ENCODE results near the gene HAT1. TPM values are rescaled to one million over a fixed set of nuclear protein-coding genes. Genes with fewer than 3 reads are reported as not detected.
A peak's percentile ranks its signal among the peaks of the same experiment; 100 is the strongest.

HAT1 gene
- total RNA-seq, 1 experiment from 2014 or later: 76.8 TPM

GRCh38 chr2:171921970-171922229 is 361 bp upstream of the HAT1 start:
- Histone ChIP-seq H3K9ac (ENCODE audit: low read length) (peak overlapping the region; percentile 91), H3K4me1 (ENCODE audit: insufficient read depth, low read length) (peaks cover 19% of the 10 kb centered on the region), H2AFZ (ENCODE audit: low read length) (peak overlapping the region; percentile 98), H3K36me3 (ENCODE audit: low read depth, low read length) (peaks cover 5% of the 10 kb centered on the region), H3K4me2 (ENCODE audit: low read length) (peak overlapping the region; percentile 86), H3K27ac (ENCODE audit: low read length) (no peak overlapping the region), H3K27me3 (ENCODE audit: low read length) (no peaks in the 10 kb centered on the region), H3K4me3 (ENCODE audit: low read length) (peak overlapping the region; percentile 86), H3K9me2 (replicated peaks; ENCODE audit: low read length) (no peaks in the 10 kb centered on the region), H3K9me3 (ENCODE audit: low read length) (no peaks in the 10 kb centered on the region), H3K79me2 (ENCODE audit: low read length) (peaks cover 42% of the 10 kb centered on the region), H4K20me1 (ENCODE audit: low read length) (no peaks in the 10 kb centered on the region), H3F3A (ENCODE audit: low read length, unreplicated experiment) (no peaks in the 10 kb centered on the region)
- ATAC-seq (peak; percentile 2; the same call in 1 of the 2 replicates), DNase-seq (no peak)
- POLR2A ChIA-PET (ENCODE audit: unreplicated experiment): no interaction called here
- intact Hi-C loops (cut with micrococcal nuclease): loop anchor here (2.0 to 5.0 kb wide), 4 partner anchors 27 to 215 kb away; partner anchors contain the start of genes DLX2 and SLC25A12
- CTCF ChIA-PET: interaction anchor here (0.5 to 0.9 kb wide), 2 partner anchors 35 to 174 kb away, joined by 3 to 4 read pairs; no protein-coding TSS in a partner anchor
- no TSS peak for BruUV-seq (replicated peaks)
- TF ChIP-seq EZH2phosphoT487 (IDR thresholded peaks at IDR 0.05; ENCODE audit: borderline replicate concordance, low read length): no peak
- no peak for TF ChIP-seq EZH2 (IDR thresholded peaks at IDR 0.05; ENCODE audit: low read length, unreplicated experiment)
- TF ChIP-seq CTCF (conservative IDR thresholded peaks at IDR 0.05; ENCODE audit: low read depth, low read length): no peak

- POLR2A ChIA-PET (ENCODE audit: unreplicated experiment): interaction anchor here (0.6 kb wide), 1 partner anchor 236 kb away, joined by 3 read pairs; the partner anchor contains the start of gene DYNC1I2
- Histone ChIP-seq H3K4me1 (ENCODE audit: insufficient read depth, low read length) (peaks cover 19% of the 10 kb centered on the region), H3K9me2 (replicated peaks; ENCODE audit: low read length) (no peaks in the 10 kb centered on the region), H3K4me3 (ENCODE audit: low read length) (peak overlapping the region; percentile 86), H2AFZ (ENCODE audit: low read length) (peak overlapping the region; percentile 76), H3K79me2 (ENCODE audit: low read length) (peaks cover 55% of the 10 kb centered on the region), H3K27me3 (ENCODE audit: low read length) (no peaks in the 10 kb centered on the region), H3K9me3 (ENCODE audit: low read length) (no peaks in the 10 kb centered on the region), H3K36me3 (ENCODE audit: low read depth, low read length) (peaks cover 10% of the 10 kb centered on the region), H3K27ac (ENCODE audit: low read length) (peak overlapping the region; percentile 72), H3F3A (ENCODE audit: low read length, unreplicated experiment) (no peaks in the 10 kb centered on the region), H3K9ac (ENCODE audit: low read length) (peak overlapping the region; percentile 91), H4K20me1 (ENCODE audit: low read length) (no peaks in the 10 kb centered on the region), H3K4me2 (ENCODE audit: low read length) (peak overlapping the region; percentile 86)
- CTCF ChIA-PET: interaction anchor here (0.7 kb wide), 1 partner anchor 219 kb away, joined by 4 read pairs; no protein-coding TSS in a partner anchor
- intact Hi-C loops (cut with micrococcal nuclease): loop anchor here (2.0 to 5.0 kb wide), 4 partner anchors 28 to 216 kb away; partner anchors contain the start of genes DLX2 and SLC25A12
- DNase-seq (peak; percentile 27), ATAC-seq (peak; percentile 43)
- TF ChIP-seq EZH2 (IDR thresholded peaks at IDR 0.05; ENCODE audit: low read length, unreplicated experiment) (no peak), EZH2phosphoT487 (IDR thresholded peaks at IDR 0.05; ENCODE audit: borderline replicate concordance, low read length) (no peak), CTCF (conservative IDR thresholded peaks at IDR 0.05; ENCODE audit: low read depth, low read length) (no peak)
- BruUV-seq (replicated peaks): no TSS peak
Observed at GRCh38 chr2:171923206-171923605, 945 bp downstream of the HAT1 start.

GRCh38 chr2:171924170-171924942 is 2.1 kb downstream of the HAT1 start:
- no peaks in the 10 kb centered on the region for H3K9me2 ChIP-seq (replicated peaks; ENCODE audit: low read length)
- H3K79me2 ChIP-seq (ENCODE audit: low read length): peaks cover 67% of the 10 kb centered on the region
- H2AFZ ChIP-seq (ENCODE audit: low read length): no peak overlapping the region
- no peaks in the 10 kb centered on the region for H3K27me3 ChIP-seq (ENCODE audit: low read length)
- no peaks in the 10 kb centered on the region for H3K9me3 ChIP-seq (ENCODE audit: low read length)
- no TSS peak for BruUV-seq (replicated peaks)
- H3F3A ChIP-seq (ENCODE audit: low read length, unreplicated experiment): no peaks in the 10 kb centered on the region
- H3K9ac ChIP-seq (ENCODE audit: low read length): peak overlapping the region; percentile 91; the same call in 1 of the 2 replicates
- intact Hi-C loops (cut with micrococcal nuclease): loop anchor here (5.0 kb wide), 2 partner anchors 112 to 217 kb away; no protein-coding TSS in a partner anchor
- no peak overlapping the region for H3K27ac ChIP-seq (ENCODE audit: low read length)
- ChIA-PET POLR2A (ENCODE audit: unreplicated experiment) (no interaction called here), CTCF (no interaction called here)
- H3K36me3 ChIP-seq (ENCODE audit: low read depth, low read length): peaks cover 15% of the 10 kb centered on the region
- no peak for DNase-seq
- ATAC-seq: no peak
- peaks cover 19% of the 10 kb centered on the region for H3K4me1 ChIP-seq (ENCODE audit: insufficient read depth, low read length)
- H3K4me2 ChIP-seq (ENCODE audit: low read length): peak overlapping the region; percentile 86
- peak overlapping the region; percentile 86 for H3K4me3 ChIP-seq (ENCODE audit: low read length)
- H4K20me1 ChIP-seq (ENCODE audit: low read length): no peaks in the 10 kb centered on the region
- TF ChIP-seq EZH2 (IDR thresholded peaks at IDR 0.05; ENCODE audit: low read length, unreplicated experiment) (no peak), CTCF (conservative IDR thresholded peaks at IDR 0.05; ENCODE audit: low read depth, low read length) (no peak), EZH2phosphoT487 (IDR thresholded peaks at IDR 0.05; ENCODE audit: borderline replicate concordance, low read length) (no peak)

Data from PC-3 (cell line).